Measurements from ENCODE around the gene LIN52. TPM values are rescaled to one million over a fixed set of nuclear protein-coding genes. Genes with fewer than 3 reads are reported as not detected.

LIN52 gene
- total and polyA plus RNA-seq, 10 donors = 4.0 to 11.3 (median 8.5) TPM

DNA sequence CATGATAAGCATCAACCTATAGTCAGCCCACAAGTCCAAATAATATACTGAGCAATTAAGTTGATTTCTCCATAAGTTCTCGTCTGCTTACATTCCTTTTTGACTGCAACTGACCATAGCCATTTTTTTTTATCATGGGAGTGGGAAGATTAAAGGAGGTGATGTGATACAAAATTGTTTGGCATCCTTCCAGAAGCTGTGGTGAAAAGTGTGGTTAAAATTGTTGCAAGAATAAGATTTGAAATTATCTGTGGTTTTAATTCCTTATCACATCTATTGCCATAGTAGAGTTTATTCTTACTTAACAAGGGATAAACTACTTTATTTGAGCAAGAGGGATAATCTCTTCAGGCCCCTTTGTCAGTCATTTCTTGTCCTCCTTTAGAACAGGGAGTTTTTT lies 50.7 kb downstream of the LIN52 start:
- no peak overlapping the region for H3K4me3 ChIP-seq
- H3K27me3 ChIP-seq (replicated peaks in 1 of 7) = no peaks in the 10 kb centered on the region
- peaks cover 0 to 39% (median 16%) of the 10 kb centered on the region in 6 donors for H3K4me1 ChIP-seq
- TF ChIP-seq POLR2A (IDR thresholded peaks at IDR 0.05) (no peak), POLR2AphosphoS5 (IDR thresholded peaks at IDR 0.05) (no peak), CTCF (IDR thresholded peaks at IDR 0.05 in 8 of 11, conservative IDR thresholded peaks at IDR 0.05 in 3 of 11) (no peak)
- H3K9me3 ChIP-seq = no peaks in the 10 kb centered on the region
- no peak overlapping the region for H3K27ac ChIP-seq
- DNase-seq = no peak
- intact Hi-C loops (cut with DNase I; ENCODE audit: low total_unique reads) = no loop called here
- no peaks in the 10 kb centered on the region for H3K36me3 ChIP-seq
- WGBS, 5 donors = 67 to 88% (median 70%) methylated on average over 1 of the region's 1 CpG

GRCh38 chr14:74140374-74140850 lies 55.7 kb downstream of the LIN52 start:
- TF ChIP-seq CTCF (IDR thresholded peaks at IDR 0.05 in 8 of 11, conservative IDR thresholded peaks at IDR 0.05 in 3 of 11) = no peak
- TF ChIP-seq POLR2A (IDR thresholded peaks at IDR 0.05) = no peak
- peak in 2 of 3 donors; percentile 16 to 28 for TF ChIP-seq POLR2AphosphoS5 (IDR thresholded peaks at IDR 0.05)
- Histone ChIP-seq H3K4me1 (peaks cover 0 to 29% (median 13%) of the 10 kb centered on the region in 6 donors), H3K27me3 (replicated peaks in 1 of 7) (no peaks in the 10 kb centered on the region), H3K27ac (no peak overlapping the region), H3K9me3 (no peaks in the 10 kb centered on the region), H3K4me3 (no peak overlapping the region), H3K36me3 (peaks cover 0 to 8% (median 0%) of the 10 kb centered on the region in 6 donors)
- WGBS, 5 donors = 21 to 58% (median 50%) methylated on average over 7 to 8 of the region's 8 CpGs
- DNase-seq = peak; percentile 79
- intact Hi-C loops (cut with DNase I; ENCODE audit: low total_unique reads) = no loop called here

- Histone ChIP-seq H3K36me3 (peaks cover 0 to 8% (median 0%) of the 10 kb centered on the region in 6 donors), H3K27me3 (replicated peaks in 1 of 7) (no peaks in the 10 kb centered on the region), H3K27ac (no peak overlapping the region), H3K4me3 (no peak overlapping the region), H3K4me1 (peaks cover 0 to 23% (median 13%) of the 10 kb centered on the region in 6 donors), H3K9me3 (no peaks in the 10 kb centered on the region)
- intact Hi-C loops (cut with DNase I; ENCODE audit: low total_unique reads) = no loop called here
- 55 to 78% (median 70%) methylated on average over 3 of the region's 3 CpGs for WGBS, 5 donors
- DNase-seq = no peak
- TF ChIP-seq POLR2AphosphoS5 (IDR thresholded peaks at IDR 0.05) (no peak), POLR2A (IDR thresholded peaks at IDR 0.05) (no peak), CTCF (IDR thresholded peaks at IDR 0.05 in 8 of 11, conservative IDR thresholded peaks at IDR 0.05 in 3 of 11) (no peak)
Measured at GRCh38 chr14:74141703-74142102, 56.9 kb downstream of the LIN52 start.

DNA sequence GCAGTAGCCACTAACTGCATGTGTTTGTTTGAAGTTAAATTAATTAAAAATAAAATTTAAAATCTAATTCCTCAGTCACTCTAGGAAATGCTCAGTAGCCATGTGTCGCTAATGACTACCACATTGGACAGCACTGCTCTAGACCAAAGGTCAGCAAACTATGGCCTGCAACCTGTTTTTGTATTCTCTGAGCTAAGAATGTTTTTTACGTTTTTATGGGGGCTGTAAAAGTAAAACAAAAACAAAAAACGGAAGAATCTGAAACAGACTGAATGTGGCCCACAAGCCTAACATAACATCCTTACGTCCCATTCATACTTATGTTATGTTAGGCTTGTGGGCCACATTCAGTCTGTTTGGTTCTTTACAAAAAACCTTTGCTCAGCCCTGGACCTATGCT lies 57.8 kb downstream of the LIN52 start:
- no peak overlapping the region for H3K27ac ChIP-seq

More for the DNA sequence above, 57.8 kb downstream of the LIN52 start:
- peaks cover 0 to 23% (median 13%) of the 10 kb centered on the region in 6 donors for H3K4me1 ChIP-seq
- no peaks in the 10 kb centered on the region for H3K9me3 ChIP-seq
- WGBS, 5 donors = 84 to 98% (median 96%) methylated on average over 4 of the region's 4 CpGs
- no peaks in the 10 kb centered on the region for H3K27me3 ChIP-seq (replicated peaks in 1 of 7)
- H3K4me3 ChIP-seq = no peak overlapping the region
- DNase-seq = no peak
- H3K36me3 ChIP-seq = peaks cover 0 to 12% (median 0%) of the 10 kb centered on the region in 6 donors
- TF ChIP-seq POLR2AphosphoS5 (IDR thresholded peaks at IDR 0.05) (no peak), POLR2A (IDR thresholded peaks at IDR 0.05) (no peak)
- intact Hi-C loops (cut with DNase I; ENCODE audit: low total_unique reads) = no loop called here

Data from spleen (tissue), 11 donors.